Nephron progenitor cell (in vitro differentiated cells): ENCODE measurements around the gene ACSS1.

ENCODE experiments used
- DNase-seq: peaks from one replicate; pipeline ENCODE4 v3.0.0; 2021
- H3K27ac Mint-ChIP-seq: 2 replicates; pipeline ENCODE4 v1.8.0; 2021; ENCODE audit warnings: mild to moderate bottlenecking, moderate library complexity, mixed read lengths
- H3K27me3 Mint-ChIP-seq: 2 replicates; pipeline ENCODE4 v1.8.0; 2021; ENCODE audit warnings: mild to moderate bottlenecking, low read depth, mixed read lengths; ENCODE audit not compliant: poor library complexity
- H3K36me3 Mint-ChIP-seq: 2 replicates; pipeline ENCODE4 v1.8.0; 2021; ENCODE audit warnings: low read depth, mixed read lengths
- H3K4me1 Mint-ChIP-seq: 2 replicates; pipeline ENCODE4 v1.8.0; 2021; ENCODE audit warnings: mixed read lengths
- H3K4me3 Mint-ChIP-seq: 2 replicates; pipeline ENCODE4 v1.8.0; 2021; ENCODE audit warnings: mild to moderate bottlenecking, moderate library complexity, mixed read lengths
- H3K9me3 Mint-ChIP-seq: 2 replicates; pipeline ENCODE4 v1.8.0; 2021; ENCODE audit warnings: mild to moderate bottlenecking, moderate library complexity, mixed read lengths
- CTCF ChIP-seq: fragments of 200-600 bp; sonication (generic); IDR thresholded peaks from 2 replicates; pipeline ENCODE4 v1.5.0; 2021; ENCODE audit warnings: antibody characterized with exemption

ACSS1 gene

DNA sequence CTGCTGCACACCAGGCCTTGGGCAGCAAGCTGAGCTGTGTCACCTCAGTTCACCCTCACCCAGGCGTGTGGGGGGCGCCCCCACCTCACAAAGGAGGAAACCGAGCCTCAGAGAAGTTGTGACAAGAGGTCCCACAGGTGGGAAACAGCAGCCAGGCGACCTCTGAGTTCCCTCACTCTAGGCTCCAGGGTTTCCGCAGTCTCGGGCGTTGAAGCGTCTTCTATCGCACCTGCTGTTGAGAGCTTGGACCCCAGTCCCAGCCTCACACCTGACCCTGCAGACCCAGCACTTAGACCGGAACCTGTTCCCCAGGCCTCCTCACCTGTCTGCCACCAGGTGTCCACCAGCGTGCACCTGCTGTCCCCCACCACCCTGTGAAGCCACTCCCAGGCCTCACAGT is 43.1 kb downstream of the ACSS1 start:
- Mint-ChIP-seq H3K27me3 (peaks cover 22% of the 10 kb centered on the region), H3K4me1 (no peaks in the 10 kb centered on the region), H3K4me3 (no peak overlapping the region), H3K9me3 (no peaks in the 10 kb centered on the region), H3K27ac (no peak overlapping the region), H3K36me3 (no peaks in the 10 kb centered on the region)
- TF ChIP-seq CTCF = no peak
- DNase-seq = no peak

- Mint-ChIP-seq H3K9me3 (no peaks in the 10 kb centered on the region), H3K4me1 (no peaks in the 10 kb centered on the region), H3K4me3 (no peak overlapping the region), H3K27me3 (peaks cover 23% of the 10 kb centered on the region), H3K27ac (no peak overlapping the region), H3K36me3 (no peaks in the 10 kb centered on the region)
- no peak for DNase-seq
- no peak for TF ChIP-seq CTCF
Measured at GRCh38 chr20:25013478-25014380, 44.2 kb downstream of the ACSS1 start.

- Mint-ChIP-seq H3K9me3 (no peaks in the 10 kb centered on the region), H3K36me3 (no peaks in the 10 kb centered on the region), H3K4me3 (no peak overlapping the region), H3K4me1 (no peaks in the 10 kb centered on the region), H3K27ac (no peak overlapping the region), H3K27me3 (peaks cover 23% of the 10 kb centered on the region)
- no peak for TF ChIP-seq CTCF
- no peak for DNase-seq
Measured at GRCh38 chr20:25012616-25013189, 45.2 kb downstream of the ACSS1 start.

DNA sequence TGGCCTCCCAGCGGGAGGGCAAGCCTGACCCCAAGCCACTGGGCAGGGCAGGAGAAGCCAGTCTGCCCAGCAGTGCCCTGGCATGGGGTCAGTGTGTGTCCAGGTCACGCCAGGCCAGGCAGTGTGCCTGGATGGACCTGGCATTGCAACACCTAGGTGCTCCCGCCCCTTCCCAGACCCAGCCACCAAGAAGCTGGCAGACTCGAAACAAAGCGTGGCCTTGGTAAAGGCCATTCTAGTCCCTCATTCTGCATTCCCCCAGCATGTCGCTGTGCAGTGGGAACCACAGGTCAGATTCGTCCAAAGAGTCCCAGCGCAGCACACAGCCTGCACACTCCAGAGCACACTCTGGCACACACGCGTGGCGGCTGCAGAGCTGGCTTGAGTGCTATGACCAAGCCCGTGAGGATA is 46.1 kb downstream of the ACSS1 start:
- no peak for TF ChIP-seq CTCF
- no peak overlapping the region for H3K4me3 Mint-ChIP-seq
- no peak for DNase-seq
- H3K9me3 Mint-ChIP-seq = no peaks in the 10 kb centered on the region
- H3K36me3 Mint-ChIP-seq = no peaks in the 10 kb centered on the region
- no peaks in the 10 kb centered on the region for H3K4me1 Mint-ChIP-seq
- peaks cover 23% of the 10 kb centered on the region for H3K27me3 Mint-ChIP-seq
- no peak overlapping the region for H3K27ac Mint-ChIP-seq

GRCh38 chr20:25011261-25011660 is 46.7 kb downstream of the ACSS1 start:
- no peak for TF ChIP-seq CTCF

More at GRCh38 chr20:25011261-25011660, 46.7 kb downstream of the ACSS1 start:
- H3K36me3 Mint-ChIP-seq = no peaks in the 10 kb centered on the region
- H3K4me3 Mint-ChIP-seq = no peak overlapping the region
- H3K4me1 Mint-ChIP-seq = no peaks in the 10 kb centered on the region
- peaks cover 23% of the 10 kb centered on the region for H3K27me3 Mint-ChIP-seq
- H3K9me3 Mint-ChIP-seq = no peaks in the 10 kb centered on the region
- no peak overlapping the region for H3K27ac Mint-ChIP-seq
- DNase-seq = no peak
